Measurements from ENCODE around the gene RYR1. TPM values are rescaled to one million over a fixed set of nuclear protein-coding genes. Genes with fewer than 3 reads are reported as not detected.
A peak's percentile ranks its signal among the peaks of the same experiment; 100 is the strongest.

Gene RYR1
- total RNA-seq, 1 donor from 2014 or later: 0.32 TPM

DNA sequence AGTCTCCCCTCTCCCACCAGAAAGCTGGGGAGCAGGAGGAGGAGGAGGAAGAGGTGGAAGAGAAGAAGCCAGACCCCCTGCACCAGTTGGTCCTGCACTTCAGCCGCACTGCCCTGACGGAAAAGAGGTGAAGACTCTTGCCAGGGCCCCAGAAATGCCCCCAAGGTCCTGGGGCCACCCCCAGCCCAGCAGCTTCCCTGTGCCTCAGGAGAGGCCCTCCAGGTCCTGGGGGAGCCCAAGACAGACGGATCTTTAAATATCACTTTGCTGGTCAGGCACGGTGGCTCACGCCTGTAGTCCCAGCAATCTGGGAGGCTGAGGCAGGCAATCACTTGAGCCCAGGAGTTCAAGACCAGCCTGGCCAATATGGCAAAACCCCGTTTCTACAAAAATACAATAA lies 95.4 kb downstream of the RYR1 start:
- no peak for TF ChIP-seq EZH2 (IDR thresholded peaks at IDR 0.05; ENCODE audit: insufficient read depth, low read length)
- TF ChIP-seq, protein P1, sequence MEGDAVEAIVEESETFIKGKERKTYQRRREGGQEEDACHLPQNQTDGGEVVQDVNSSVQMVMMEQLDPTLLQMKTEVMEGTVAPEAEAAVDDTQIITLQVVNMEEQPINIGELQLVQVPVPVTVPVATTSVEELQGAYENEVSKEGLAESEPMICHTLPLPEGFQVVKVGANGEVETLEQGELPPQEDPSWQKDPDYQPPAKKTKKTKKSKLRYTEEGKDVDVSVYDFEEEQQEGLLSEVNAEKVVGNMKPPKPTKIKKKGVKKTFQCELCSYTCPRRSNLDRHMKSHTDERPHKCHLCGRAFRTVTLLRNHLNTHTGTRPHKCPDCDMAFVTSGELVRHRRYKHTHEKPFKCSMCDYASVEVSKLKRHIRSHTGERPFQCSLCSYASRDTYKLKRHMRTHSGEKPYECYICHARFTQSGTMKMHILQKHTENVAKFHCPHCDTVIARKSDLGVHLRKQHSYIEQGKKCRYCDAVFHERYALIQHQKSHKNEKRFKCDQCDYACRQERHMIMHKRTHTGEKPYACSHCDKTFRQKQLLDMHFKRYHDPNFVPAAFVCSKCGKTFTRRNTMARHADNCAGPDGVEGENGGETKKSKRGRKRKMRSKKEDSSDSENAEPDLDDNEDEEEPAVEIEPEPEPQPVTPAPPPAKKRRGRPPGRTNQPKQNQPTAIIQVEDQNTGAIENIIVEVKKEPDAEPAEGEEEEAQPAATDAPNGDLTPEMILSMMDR (IDR thresholded peaks at IDR 0.05; ENCODE audit: insufficient read depth, low read depth, low read length): no peak

DNA sequence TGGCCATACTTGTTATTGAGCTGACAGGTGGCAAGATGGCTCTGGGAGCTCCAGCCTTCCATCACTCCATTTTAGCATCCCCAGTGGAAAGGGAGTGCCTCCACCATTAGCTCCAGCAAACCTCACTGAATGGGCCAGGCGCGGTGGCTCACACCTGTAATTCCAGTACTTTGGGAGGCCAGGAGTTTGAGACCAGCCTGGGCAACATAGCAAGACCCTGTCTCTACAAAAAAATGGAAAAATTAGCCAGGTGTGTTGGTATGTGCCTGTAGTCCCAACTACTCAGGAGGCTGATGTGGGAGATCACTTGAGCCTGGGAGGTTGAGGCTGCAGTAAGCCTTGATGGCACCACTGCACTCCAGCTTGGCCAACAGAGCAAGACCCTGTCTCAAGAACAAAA lies 98.0 kb downstream of the RYR1 start:
- Histone ChIP-seq H4K20me1 (ENCODE audit: insufficient read depth, low read length) (no peaks in the 10 kb centered on the region), H3K4me1 (ENCODE audit: insufficient read depth, low read length) (no peaks in the 10 kb centered on the region), H2AFZ (ENCODE audit: low read depth, low read length) (no peak overlapping the region), H3K9ac (ENCODE audit: low read length) (no peak overlapping the region), H3K79me2 (ENCODE audit: insufficient read depth, low read length) (no peaks in the 10 kb centered on the region), H3K4me3 (ENCODE audit: insufficient read depth, low read depth, low read length) (no peak overlapping the region), H3K9me3 (ENCODE audit: insufficient read depth, low read depth, low read length) (peaks cover 17% of the 10 kb centered on the region), H3K4me2 (ENCODE audit: low read length) (no peak overlapping the region), H3K27me3 (ENCODE audit: insufficient read depth, low read length) (peaks cover 3% of the 10 kb centered on the region), H3K27ac (ENCODE audit: low read depth, low read length) (no peak overlapping the region), H3K36me3 (ENCODE audit: insufficient read depth, low read length) (no peaks in the 10 kb centered on the region)
- H3K36me3 Mint-ChIP-seq (ENCODE audit: low read depth, unreplicated experiment): peaks cover 8% of the 10 kb centered on the region
- H3K27ac Mint-ChIP-seq (ENCODE audit: unreplicated experiment): no peak overlapping the region
- H3K27me3 Mint-ChIP-seq (ENCODE audit: low read depth, unreplicated experiment): peaks cover 13% of the 10 kb centered on the region
- H3K4me1 Mint-ChIP-seq (ENCODE audit: low read depth, unreplicated experiment): no peaks in the 10 kb centered on the region
- peaks cover 17% of the 10 kb centered on the region for H3K9me3 Mint-ChIP-seq (ENCODE audit: unreplicated experiment)
- no peak overlapping the region for H3K4me3 Mint-ChIP-seq (ENCODE audit: unreplicated experiment)
- FAIRE-seq: no peak
- no peak for TF ChIP-seq EZH2 (IDR thresholded peaks at IDR 0.05; ENCODE audit: insufficient read depth, low read length)
- TF ChIP-seq, protein P1 (IDR thresholded peaks at IDR 0.05; ENCODE audit: insufficient read depth, low read depth, low read length): no peak
- DNase-seq (ENCODE audit: low read depth): no peak

More for the DNA sequence above, 95.4 kb downstream of the RYR1 start:
- H3K9me3 ChIP-seq (ENCODE audit: insufficient read depth, low read depth, low read length): no peaks in the 10 kb centered on the region
- no peak for DNase-seq (ENCODE audit: low read depth)
- H3K27ac ChIP-seq (ENCODE audit: low read depth, low read length): no peak overlapping the region
- H2AFZ ChIP-seq (ENCODE audit: low read depth, low read length): no peak overlapping the region
- no peaks in the 10 kb centered on the region for H3K36me3 ChIP-seq (ENCODE audit: insufficient read depth, low read length)
- H3K9ac ChIP-seq (ENCODE audit: low read length): no peak overlapping the region
- no peaks in the 10 kb centered on the region for H4K20me1 ChIP-seq (ENCODE audit: insufficient read depth, low read length)
- no peak for FAIRE-seq
- Mint-ChIP-seq H3K27ac (ENCODE audit: unreplicated experiment) (no peak overlapping the region), H3K4me3 (ENCODE audit: unreplicated experiment) (no peak overlapping the region), H3K27me3 (ENCODE audit: low read depth, unreplicated experiment) (peaks cover 22% of the 10 kb centered on the region), H3K9me3 (ENCODE audit: unreplicated experiment) (no peaks in the 10 kb centered on the region), H3K4me1 (ENCODE audit: low read depth, unreplicated experiment) (no peaks in the 10 kb centered on the region), H3K36me3 (ENCODE audit: low read depth, unreplicated experiment) (no peaks in the 10 kb centered on the region)
- H3K4me3 ChIP-seq (ENCODE audit: insufficient read depth, low read depth, low read length): no peak overlapping the region
- H3K27me3 ChIP-seq (ENCODE audit: insufficient read depth, low read length): peaks cover 3% of the 10 kb centered on the region
- no peaks in the 10 kb centered on the region for H3K4me1 ChIP-seq (ENCODE audit: insufficient read depth, low read length)
- H3K4me2 ChIP-seq (ENCODE audit: low read length): no peak overlapping the region
- no peaks in the 10 kb centered on the region for H3K79me2 ChIP-seq (ENCODE audit: insufficient read depth, low read length)

DNA sequence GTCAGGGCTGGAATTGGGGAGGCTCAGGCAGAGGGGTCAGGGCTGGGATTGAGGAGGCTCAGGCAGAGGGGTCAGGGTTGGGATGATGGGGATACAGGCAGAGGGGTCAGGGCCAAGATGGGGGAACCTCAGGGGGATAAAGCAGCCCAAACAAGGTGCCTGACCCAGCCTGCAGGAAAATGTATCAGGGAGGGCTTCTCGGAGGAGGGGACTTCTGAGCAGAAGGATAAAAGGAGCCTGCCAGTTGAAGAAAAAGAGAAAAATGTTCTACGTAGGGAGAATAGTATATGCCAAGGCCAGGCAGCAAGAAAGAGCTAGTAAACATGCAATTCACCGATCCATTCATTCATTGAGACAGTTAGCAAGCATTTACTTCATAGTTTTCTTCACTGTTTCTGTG lies 99.4 kb downstream of the RYR1 start:
- Mint-ChIP-seq H3K27me3 (ENCODE audit: low read depth, unreplicated experiment) (peaks cover 13% of the 10 kb centered on the region), H3K36me3 (ENCODE audit: low read depth, unreplicated experiment) (peaks cover 9% of the 10 kb centered on the region), H3K9me3 (ENCODE audit: unreplicated experiment) (peaks cover 21% of the 10 kb centered on the region), H3K4me1 (ENCODE audit: low read depth, unreplicated experiment) (no peaks in the 10 kb centered on the region), H3K4me3 (ENCODE audit: unreplicated experiment) (no peak overlapping the region), H3K27ac (ENCODE audit: unreplicated experiment) (peak overlapping the region; percentile 3)
- H3K79me2 ChIP-seq (ENCODE audit: insufficient read depth, low read length): no peaks in the 10 kb centered on the region
- H3K4me3 ChIP-seq (ENCODE audit: insufficient read depth, low read depth, low read length): no peak overlapping the region
- no peak overlapping the region for H3K4me2 ChIP-seq (ENCODE audit: low read length)
- no peak for FAIRE-seq
- peaks cover 17% of the 10 kb centered on the region for H3K9me3 ChIP-seq (ENCODE audit: insufficient read depth, low read depth, low read length)
- no peaks in the 10 kb centered on the region for H3K36me3 ChIP-seq (ENCODE audit: insufficient read depth, low read length)
- TF ChIP-seq, protein P1 (IDR thresholded peaks at IDR 0.05; ENCODE audit: insufficient read depth, low read depth, low read length): no peak
- no peak for TF ChIP-seq EZH2 (IDR thresholded peaks at IDR 0.05; ENCODE audit: insufficient read depth, low read length)
- no peaks in the 10 kb centered on the region for H3K4me1 ChIP-seq (ENCODE audit: insufficient read depth, low read length)
- peaks cover 3% of the 10 kb centered on the region for H3K27me3 ChIP-seq (ENCODE audit: insufficient read depth, low read length)
- H3K9ac ChIP-seq (ENCODE audit: low read length): no peak overlapping the region
- no peaks in the 10 kb centered on the region for H4K20me1 ChIP-seq (ENCODE audit: insufficient read depth, low read length)
- DNase-seq (ENCODE audit: low read depth): no peak
- no peak overlapping the region for H2AFZ ChIP-seq (ENCODE audit: low read depth, low read length)
- H3K27ac ChIP-seq (ENCODE audit: low read depth, low read length): no peak overlapping the region

Data from astrocyte (in vitro differentiated cells and primary cell).